HK-2 (cell line): Measurements from ENCODE around the gene HPCAL4.

ENCODE experiments used
- DNase-seq: peaks from one replicate; pipeline ENCODE4 v3.0.0-alpha.2; 2018; ENCODE audit not compliant: unreplicated experiment

The HPCAL4 gene

DNA sequence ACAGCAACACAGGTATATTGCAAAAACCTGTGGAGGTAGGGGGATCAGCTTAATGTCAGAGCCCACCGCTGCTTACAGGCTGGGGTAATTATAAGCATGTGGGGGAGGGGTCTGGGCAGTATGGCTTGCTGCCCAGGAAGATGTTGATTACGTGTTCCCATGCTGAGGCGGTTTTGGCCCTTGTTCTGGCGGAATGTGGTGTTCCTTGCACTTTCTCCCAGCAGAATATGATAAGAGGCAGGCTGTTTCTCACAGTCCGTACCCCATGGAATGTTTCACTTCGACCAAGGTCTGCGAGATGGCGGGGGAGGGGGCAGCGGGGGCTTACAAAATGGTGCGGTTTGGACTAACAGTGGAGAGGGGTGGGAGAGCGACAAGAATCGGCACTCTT, 9.8 kb upstream of the HPCAL4 start:
- no peak for DNase-seq

- DNase-seq: no peak
These were observed 9.1 kb upstream of the HPCAL4 start for GRCh38 chr1:39700348-39700747.

DNA sequence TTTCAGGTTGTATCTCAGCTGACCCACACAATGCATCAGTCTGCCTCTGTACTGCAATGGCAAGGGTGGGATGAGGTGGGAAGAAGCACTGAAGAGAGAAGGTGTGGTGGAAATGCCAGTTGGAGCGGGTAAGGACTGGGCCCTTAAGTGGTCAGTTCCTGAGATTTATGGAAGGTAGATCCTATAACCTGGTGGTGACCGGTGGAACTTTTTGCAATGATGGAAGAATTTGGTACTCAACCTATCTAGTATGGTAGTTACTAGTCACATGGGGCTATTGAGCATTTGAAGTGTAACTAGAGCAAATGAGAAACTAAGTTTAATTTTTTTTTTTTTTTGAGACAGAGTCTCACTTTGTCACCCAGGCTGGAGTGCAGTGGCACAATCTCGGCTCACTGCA, 8.2 kb upstream of the HPCAL4 start:
- DNase-seq: no peak

- no peak for DNase-seq
These were observed 7.3 kb upstream of the HPCAL4 start for GRCh38 chr1:39698568-39698967.

DNA sequence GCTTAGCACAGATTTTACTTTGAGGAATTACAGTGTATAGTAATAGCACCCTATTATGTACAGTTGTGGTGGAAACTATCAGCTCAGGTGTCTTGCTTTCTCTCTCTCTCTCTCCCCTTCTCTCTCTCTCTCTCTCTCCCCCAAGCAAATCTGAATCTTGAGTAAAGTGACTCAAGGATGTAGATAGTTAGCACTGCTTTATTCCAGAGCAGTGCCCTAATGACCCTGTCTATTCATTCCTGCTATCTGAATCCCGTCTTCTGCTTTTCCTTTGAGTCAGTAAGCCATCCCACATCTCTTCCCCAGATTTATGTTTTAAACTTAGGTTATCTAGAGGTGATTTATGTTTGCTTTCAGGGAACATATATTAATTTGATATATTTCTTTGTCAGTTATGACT, 5.2 kb upstream of the HPCAL4 start:
- no peak for DNase-seq

DNA sequence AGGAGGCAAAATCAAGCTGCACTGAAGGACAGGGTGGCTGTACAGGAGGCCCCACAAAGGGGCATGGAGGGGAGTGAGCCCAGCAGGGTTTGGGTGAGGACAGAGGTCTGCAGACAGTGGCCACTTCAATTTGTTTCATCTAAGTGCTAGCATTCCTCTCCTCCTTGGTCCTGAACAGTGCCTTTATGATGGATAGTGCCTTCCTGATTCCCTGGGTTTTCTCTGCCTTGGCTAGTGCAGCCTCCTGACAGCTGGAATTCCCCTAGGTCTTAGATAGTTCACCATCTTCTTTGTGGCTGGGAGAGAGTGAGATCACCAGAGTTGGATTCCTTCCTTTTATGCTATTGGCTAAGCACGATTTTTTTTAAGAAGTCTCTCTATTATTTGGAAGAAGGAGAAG, 3.8 kb upstream of the HPCAL4 start:
- no peak for DNase-seq

GRCh38 chr1:39694026-39694425, 2.8 kb upstream of the HPCAL4 start:
- DNase-seq: peak; percentile 27

- no peak for DNase-seq
These were observed 1.2 kb upstream of the HPCAL4 start for GRCh38 chr1:39692152-39693074.

- DNase-seq: no peak
These were observed 345 bp downstream of the HPCAL4 start for GRCh38 chr1:39690794-39691382.

GRCh38 chr1:39690225-39690624, 1.0 kb downstream of the HPCAL4 start:
- no peak for DNase-seq

DNA sequence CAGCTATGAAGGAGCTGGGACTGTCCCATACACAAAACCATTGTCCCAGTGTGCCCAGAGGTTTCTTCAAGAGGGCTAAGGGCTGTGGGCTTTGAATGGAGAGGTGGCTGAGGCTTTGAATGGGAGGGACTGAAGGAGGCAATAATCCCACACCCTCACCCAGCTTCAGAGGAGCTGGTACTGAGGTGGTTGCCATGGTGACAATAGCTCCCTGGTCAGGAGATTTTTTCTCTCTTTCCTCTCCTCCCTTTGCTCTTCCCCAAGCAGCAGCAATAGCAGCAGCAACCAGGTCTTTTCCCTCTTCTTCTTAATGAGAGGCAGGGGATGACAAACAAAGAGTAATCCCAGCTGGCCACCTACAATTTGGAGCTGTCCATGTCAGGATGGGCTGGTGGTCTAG, 1.6 kb downstream of the HPCAL4 start:
- no peak for DNase-seq

DNA sequence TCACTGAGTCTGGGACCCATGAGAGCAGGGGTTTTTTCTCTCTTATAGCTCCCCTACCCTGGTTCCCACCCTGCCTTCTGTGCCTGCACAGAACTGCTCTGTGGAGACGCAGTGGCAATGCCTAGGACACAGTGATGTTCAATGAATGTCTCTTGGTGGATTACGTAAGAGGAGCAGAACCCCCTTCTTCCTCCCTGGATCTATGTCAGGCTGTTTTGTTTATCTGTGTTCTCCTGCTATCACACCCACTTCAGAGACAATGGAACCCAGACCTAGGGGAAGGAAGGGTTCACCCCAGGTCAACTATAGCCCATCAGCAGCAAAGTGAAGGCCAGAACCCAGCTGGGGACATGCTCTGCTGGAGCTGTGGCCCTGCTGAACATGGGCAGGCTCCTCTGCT, 2.0 kb downstream of the HPCAL4 start:
- no peak for DNase-seq

DNA sequence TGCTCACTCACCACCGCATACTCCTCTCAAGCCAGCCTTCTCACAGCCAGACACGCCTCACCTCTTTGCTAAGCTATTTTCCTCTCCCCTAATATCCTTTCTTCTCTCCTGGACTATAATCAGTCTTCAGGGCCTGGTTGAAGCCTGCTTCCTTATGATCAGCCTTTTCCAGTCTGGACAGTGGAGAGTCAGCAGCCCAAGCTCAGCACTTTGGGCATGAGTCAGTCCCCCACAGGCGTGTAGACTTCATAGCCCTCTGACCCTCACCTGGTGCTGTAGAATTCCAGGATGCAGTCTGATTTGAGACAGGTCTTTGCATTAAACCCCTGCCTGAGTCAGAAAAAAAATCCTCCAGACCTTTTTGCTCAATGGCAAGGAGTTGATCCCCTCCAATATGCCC, 2.5 kb downstream of the HPCAL4 start:
- no peak for DNase-seq

DNA sequence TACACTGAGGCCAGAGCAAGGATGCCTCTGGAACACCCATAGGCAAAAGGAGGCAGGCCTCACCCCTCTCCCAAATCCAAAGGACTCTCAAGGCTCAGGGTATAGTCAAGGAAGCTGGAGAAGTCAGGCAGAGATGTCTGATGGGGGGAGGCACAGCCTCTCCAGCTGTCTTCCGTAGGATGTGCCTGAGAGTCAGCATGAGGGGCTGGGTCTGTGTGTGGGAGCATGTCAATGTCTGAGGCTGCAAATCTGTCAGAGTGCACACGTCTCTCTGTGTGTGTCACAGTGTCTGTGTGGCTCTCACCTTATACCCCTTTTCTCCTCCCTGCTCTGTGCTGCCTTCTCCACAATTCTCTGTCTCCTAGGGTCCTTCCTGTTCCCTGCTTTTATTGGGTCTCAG, 4.0 kb downstream of the HPCAL4 start:
- no peak for DNase-seq

DNA sequence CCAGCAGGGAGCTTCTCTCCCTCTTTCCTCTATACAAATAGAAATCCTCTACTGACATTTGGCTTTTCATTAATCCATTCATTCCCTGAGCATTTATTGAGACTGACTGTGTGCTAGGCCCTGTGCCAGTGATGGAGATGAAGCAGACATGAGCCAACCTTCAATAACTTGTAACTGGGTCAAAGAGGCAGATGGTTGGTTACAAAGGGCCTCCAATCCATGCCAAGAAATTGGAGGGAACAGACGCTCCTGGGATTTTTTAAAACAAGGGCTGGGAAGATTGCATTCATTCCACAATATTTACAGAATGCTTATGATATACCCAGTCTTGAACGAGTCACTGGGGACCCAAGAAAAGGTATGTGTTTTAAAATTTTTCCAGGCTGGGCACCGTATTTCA, 6.2 kb downstream of the HPCAL4 start:
- no peak for DNase-seq

- no peak for DNase-seq
These were observed 6.9 kb downstream of the HPCAL4 start for GRCh38 chr1:39684313-39684664.

GRCh38 chr1:39683591-39684312, 7.5 kb downstream of the HPCAL4 start:
- no peak for DNase-seq

- DNase-seq: no peak
These were observed 9.2 kb downstream of the HPCAL4 start for GRCh38 chr1:39681999-39682398.

- no peak for DNase-seq
These were observed 9.9 kb downstream of the HPCAL4 start for GRCh38 chr1:39681294-39681693.

- no peak for DNase-seq
These were observed 10.5 kb downstream of the HPCAL4 start for GRCh38 chr1:39680751-39681150.

DNA sequence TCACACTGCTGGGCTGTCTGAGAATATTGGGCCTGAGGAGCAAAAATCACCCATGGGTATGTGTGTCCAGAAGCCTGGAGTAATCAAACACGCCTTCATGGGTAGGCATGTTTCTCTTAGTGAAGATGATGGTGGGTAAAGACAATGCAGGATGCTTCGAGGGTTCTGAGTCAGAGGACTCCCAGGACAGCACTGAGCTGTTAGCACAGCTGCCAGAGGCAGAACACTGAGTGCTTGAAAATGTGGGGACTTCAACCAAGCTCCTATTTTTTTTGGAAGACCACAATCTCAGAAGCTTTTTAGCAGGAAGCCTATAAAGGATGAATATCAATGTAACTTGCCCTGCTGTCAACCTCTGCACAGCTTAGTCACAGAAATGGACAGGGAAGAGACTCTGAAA, 11.4 kb downstream of the HPCAL4 start:
- no peak for DNase-seq

- DNase-seq: no peak
These were observed 12.3 kb downstream of the HPCAL4 start for GRCh38 chr1:39678889-39679288.

GRCh38 chr1:39677645-39678044, 13.6 kb downstream of the HPCAL4 start:
- DNase-seq: no peak
